NCI-H524 treated with DMSO at 0.1 percent for 48 hours (cell line): ENCODE measurements around the gene PKNOX2.

ENCODE experiments used
- DNase-seq: peaks from one replicate; lab custom pipeline; 2025; lab: John Stamatoyannopoulos, UW

PKNOX2 gene

GRCh38 chr11:125314276-125315078 lies 149.9 kb downstream of the PKNOX2 start:
- DNase-seq = no peak

- DNase-seq = no peak
Observed at GRCh38 chr11:125315079-125315740, 150.7 kb downstream of the PKNOX2 start.

- DNase-seq = no peak
Observed at GRCh38 chr11:125317416-125317815, 152.9 kb downstream of the PKNOX2 start.

- no peak for DNase-seq
Observed at GRCh38 chr11:125319649-125320048, 155.1 kb downstream of the PKNOX2 start.

- no peak for DNase-seq
Observed at GRCh38 chr11:125320347-125321076, 156.0 kb downstream of the PKNOX2 start.

GRCh38 chr11:125322289-125322688 lies 157.7 kb downstream of the PKNOX2 start:
- DNase-seq = no peak

GRCh38 chr11:125325196-125325595 lies 160.6 kb downstream of the PKNOX2 start:
- DNase-seq = no peak

GRCh38 chr11:125326126-125326525 lies 161.6 kb downstream of the PKNOX2 start:
- DNase-seq = no peak

GRCh38 chr11:125327518-125328224 lies 163.1 kb downstream of the PKNOX2 start:
- no peak for DNase-seq

GRCh38 chr11:125328225-125328580 lies 163.7 kb downstream of the PKNOX2 start:
- DNase-seq = no peak

GRCh38 chr11:125329786-125330185 lies 165.2 kb downstream of the PKNOX2 start:
- DNase-seq = no peak

- DNase-seq = no peak
Observed at GRCh38 chr11:125330462-125331325, 166.1 kb downstream of the PKNOX2 start.

- no peak for DNase-seq
Observed at GRCh38 chr11:125331357-125332035, 166.9 kb downstream of the PKNOX2 start.

GRCh38 chr11:125332821-125333220 lies 168.3 kb downstream of the PKNOX2 start:
- no peak for DNase-seq

- no peak for DNase-seq
Observed at GRCh38 chr11:125333354-125334073, 169.0 kb downstream of the PKNOX2 start.

- no peak for DNase-seq
Observed at GRCh38 chr11:125335106-125335505, 170.6 kb downstream of the PKNOX2 start.

GRCh38 chr11:125337836-125338834 lies 173.6 kb downstream of the PKNOX2 start:
- no peak for DNase-seq

GRCh38 chr11:125338886-125339811 lies 174.6 kb downstream of the PKNOX2 start:
- no peak for DNase-seq
